NOMO-1 treated with dmso at 0.1 percent for 144 hours (cell line): ENCODE measurements around the gene LIPH.
"Not testable (repeated sequence)": the region's sequence is repeated elsewhere in the genome, so short reads cannot be mapped to it uniquely, and the experiment has no call there.

Source experiments
- DNase-seq: peaks from one replicate; lab custom pipeline; 2025; ENCODE audit not compliant: unreplicated experiment; lab: John Stamatoyannopoulos, UW

LIPH gene

DNA sequence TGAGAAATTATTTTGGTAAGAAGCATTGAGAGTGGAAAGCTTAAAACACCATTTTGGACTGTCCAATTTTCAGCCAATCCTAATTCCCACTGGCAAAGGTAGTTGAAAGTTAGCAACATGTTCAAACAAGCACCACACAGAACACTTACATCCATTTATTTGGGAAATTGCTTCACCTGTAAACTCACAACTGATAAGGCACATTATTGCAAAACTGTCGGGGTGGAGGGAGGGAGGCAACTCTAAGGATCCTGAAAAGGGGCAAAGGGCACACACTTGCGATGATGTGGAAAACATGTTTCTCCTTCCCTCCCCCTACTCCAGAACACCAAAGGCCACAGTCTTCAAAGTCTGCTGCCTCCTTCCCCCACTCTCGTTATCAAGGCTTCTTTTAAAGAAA is 62.9 kb downstream of the LIPH start:
- DNase-seq: no peak

DNA sequence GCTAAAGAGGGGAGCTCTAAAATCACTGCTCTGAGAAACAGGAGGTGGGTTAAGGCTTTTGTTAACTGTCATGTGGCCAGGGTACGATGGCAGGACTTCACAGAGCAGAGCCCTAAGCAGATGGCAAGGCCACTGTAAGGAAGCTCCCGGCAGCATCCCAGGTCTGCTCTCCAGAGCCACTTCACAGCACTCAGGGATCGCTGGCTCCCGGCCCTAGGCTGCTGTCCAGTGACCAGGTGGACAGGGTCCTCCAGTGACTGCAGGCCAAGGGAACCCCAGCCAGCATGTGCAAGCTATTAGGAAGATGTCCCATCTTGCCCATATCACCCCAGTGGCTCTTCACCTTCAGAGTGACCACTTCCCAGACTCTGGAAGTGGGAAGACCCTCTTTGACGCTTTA is 63.9 kb downstream of the LIPH start:
- DNase-seq: no peak

DNA sequence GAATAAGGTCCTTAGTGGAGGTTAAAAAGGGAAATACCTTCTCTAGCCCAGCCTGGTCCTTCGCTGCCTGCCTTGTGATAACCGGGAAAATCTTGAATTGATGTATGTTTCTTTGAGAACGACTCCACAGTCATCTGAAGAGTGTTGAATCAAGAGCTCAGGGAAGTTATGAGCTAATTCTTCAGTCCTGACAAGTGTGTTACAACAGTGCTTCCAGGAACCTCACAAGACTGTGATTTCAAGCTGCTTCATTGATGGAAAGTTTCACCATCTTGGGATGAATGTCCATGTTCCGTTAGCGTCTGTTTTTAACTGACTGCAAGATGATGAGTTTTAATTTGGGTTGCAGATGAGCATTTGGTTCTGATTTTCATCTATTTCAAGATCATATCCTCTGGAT is 66.0 kb downstream of the LIPH start:
- no peak for DNase-seq

DNA sequence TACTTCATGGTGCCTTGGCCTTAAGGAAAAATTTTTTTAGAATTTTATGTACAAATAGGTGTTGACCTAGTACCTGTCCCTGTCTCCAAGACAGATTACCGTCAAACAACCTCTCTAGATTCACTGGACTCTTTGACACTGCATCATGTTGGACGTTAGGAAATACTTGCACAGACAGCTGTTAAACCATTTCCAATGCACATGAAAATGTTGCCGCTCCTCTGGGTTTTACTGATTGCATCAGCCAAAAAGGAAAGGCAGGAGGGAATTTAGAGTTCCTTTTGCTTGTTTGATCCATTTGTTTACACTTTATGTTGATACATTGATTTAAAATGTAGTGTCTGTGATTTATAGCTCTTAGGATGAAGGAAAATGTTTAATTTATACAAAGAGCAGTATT is 68.1 kb downstream of the LIPH start:
- no peak for DNase-seq

DNA sequence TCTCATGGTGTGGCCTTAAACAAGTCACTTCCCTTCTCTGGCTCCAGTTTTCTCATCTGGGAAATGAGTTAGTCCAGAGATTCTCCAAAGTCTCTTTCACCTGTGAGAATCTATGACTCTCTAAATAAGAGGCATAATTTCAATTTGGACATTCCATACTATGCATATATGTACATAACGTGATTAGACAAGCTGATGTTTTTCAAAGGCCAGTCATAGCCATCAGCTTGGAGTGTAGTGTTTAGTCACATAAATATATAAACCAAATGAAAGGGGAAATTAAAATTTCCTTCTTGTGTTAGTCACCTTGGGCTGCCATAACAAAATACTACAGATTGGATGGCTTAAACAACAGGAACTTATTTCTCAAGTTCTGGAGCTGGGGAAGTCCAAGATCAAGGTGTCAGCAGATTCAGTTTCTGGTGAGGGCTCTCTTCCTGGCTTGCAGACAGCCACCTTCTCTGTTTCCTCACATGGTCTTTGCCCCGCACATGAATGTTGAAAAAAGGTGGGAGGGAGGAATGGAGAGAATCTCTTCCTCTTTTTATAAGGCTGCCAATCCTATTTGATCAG is 72.9 kb downstream of the LIPH start:
- DNase-seq: no peak

DNA sequence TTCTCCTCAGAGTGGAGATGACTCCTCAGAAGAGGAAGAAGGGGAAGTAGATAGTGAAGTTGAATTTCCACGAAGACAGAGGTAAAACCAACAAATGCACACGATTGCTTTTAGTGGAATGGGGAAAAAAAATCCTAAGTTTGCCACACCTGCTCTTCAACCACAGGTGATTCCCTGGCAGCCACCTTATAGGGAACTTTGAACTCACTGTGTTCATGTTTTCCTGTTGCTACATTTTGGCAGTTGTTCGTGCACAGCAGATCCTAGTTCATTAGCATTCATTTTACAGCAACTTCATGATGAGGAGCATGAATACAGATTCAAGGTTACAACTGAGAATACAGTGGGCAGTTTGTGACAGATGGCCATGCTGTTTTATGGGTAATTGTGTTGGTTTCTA is 75.1 kb downstream of the LIPH start:
- no peak for DNase-seq

DNA sequence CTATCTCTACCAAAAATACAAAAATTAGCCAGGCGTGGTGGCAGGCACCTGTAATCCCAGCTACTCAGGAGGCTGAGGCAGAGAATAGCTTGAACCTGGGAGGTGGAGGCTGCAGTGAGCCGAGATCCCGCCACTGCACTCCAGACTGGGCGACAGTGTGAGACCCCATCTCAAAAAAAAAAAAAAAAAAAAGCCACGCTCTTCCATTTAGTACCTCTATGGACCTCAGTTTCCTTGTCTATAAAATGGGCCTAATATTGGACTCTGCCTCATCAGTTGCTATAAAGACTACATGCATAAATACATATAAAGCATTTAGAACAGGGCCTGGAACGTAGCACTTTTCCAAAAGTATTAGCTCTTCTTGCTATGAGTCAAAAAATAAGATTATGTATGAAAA is 77.5 kb downstream of the LIPH start:
- DNase-seq: not testable (repeated sequence)

DNA sequence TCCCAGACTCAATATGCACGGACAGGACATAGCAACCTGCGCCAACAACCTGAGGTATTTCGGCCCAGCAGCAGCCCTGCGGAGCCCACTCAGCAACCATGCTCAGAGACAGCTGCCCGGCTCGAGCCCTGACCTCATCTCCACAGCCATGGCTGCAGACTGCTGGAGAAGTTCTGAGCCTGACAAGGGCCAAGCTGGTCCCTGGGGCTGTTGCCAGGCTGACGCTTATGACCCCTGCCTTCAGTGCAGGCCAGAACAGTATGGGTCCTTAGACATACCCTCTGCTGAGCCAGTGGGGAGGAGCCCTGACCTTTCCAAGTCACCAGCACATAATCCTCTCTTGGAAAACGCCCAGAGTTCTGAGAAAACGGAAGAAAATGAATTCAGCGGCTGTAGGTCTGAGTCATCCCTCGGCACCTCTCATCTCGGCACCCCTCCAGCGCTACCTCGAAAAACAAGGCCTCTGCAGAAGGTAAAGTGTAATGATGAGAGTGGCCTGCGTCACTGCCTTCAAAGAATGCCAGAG is 79.0 kb downstream of the LIPH start:
- no peak for DNase-seq

DNA sequence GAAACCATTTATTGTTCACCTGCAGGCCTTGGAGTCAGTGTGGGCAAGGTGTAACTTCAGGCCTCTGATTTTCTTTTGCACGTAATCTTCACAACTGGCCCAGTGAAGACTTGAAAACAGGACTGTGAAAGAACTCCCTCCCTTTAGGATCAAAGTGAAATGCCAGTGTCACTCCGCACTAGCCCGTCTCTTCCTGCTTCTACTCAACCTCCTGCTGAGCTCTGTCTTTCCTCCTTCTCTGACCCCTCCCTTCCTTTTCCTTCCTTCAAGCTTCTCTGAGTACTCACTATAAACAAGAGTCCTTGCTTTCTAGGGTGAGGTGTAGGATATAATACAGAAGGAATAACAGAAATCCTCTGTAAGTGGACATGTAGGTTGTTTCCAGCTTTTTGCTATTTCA is 82.1 kb downstream of the LIPH start:
- no peak for DNase-seq

DNA sequence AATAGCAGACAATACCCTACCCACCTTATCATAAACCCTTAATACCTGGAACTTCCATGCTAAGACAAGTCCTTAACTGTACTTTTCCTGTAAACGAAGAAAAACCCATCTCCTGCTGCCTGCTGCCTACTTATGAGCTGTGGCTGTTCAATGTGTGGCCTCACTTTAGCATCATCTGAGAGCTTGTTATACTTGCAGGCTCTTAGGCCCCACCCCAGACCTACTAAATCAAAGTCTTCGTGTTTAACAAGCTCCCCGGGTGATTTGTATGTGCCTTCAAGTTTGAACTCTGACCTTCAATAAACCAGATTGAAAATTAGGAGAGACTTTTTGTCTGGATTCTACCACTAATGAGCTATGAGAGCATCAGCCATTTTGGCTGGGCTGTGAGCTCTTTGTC is 82.8 kb downstream of the LIPH start:
- DNase-seq: no peak

DNA sequence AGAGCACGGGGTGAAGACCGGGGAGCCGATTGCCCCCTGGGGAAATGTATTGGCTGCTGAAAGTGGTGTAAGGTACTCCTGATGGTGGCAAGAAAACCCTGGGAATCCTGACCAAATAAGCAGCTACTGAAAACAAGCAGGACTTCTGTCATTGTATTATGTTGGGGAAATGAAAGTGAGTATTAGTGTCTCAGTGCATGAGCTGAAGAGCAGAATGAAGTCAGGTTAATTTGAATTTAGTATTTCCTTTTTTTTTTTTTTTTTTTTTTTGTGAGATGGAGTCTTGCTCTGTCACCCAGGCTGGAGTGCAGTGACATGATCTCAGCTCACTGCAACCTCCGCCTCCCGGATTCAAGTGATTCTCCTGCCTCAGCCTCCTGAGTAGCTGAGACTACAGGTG is 86.3 kb downstream of the LIPH start:
- not testable (repeated sequence) for DNase-seq

DNA sequence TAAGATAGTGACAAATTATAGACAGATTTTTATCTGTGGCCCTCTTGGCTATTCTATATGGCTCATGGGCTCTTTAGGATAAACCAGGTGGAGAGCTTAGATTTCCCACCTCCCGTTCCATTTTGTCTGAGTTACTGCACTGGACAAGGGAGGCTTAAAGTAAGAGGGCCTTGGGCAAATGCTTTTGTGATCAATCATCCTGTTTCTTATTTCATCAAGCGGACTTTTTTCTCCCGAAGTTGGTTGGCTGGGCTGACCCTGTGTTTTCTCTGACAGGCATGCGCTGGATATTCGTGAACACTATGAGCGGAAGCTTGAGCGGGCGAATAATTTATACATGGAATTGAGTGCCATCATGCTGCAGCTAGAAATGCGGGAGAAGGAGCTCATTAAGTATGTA is 86.9 kb downstream of the LIPH start:
- no peak for DNase-seq

DNA sequence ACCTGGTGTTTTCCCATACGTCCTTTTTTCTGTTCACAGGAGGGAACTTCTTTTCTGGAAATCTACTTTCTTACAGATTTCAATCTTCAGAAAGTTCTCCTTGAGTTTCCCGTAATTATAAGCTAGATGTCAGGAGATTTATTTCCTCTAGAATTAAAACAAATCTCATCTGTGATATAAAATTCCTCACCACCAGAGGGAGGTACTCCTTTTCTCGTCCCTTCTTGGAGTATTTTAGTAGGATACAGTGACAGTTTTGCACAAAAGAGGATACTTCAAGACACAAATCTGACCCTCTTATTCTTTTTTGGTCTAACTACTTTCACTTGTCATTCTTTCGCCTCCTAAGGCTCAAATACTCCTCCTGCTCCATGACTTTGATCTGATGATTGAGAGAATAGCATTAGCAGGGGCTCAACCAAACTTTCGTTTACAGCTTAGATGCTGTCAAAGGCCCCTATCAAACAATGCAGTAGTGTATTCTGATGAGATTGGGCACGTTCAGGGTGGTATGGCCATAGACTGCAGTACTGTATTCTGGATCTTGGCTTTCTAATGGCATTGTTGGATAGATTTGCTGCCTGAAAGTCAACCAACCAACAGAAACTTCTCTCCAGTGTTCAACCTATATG is 91.6 kb downstream of the LIPH start:
- DNase-seq: no peak

DNA sequence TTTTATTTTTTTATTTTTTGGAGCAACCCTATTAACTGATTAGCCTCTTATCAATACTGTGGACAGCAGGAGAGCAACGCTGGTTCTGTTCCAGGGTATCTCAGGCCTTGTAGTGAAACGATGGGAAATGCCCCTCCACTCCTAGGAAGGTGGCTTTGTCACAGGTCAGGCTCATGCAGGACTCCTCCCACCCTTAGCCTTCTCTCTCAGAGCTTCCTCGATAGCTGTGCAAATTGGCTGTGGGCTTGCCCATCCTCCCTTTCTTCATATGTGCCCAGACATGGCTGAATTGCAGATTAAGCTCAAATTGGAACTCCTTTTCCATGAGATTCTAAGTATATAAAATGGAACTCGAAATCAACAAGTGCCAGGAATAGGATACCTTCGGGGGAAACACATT is 92.1 kb downstream of the LIPH start:
- no peak for DNase-seq

DNA sequence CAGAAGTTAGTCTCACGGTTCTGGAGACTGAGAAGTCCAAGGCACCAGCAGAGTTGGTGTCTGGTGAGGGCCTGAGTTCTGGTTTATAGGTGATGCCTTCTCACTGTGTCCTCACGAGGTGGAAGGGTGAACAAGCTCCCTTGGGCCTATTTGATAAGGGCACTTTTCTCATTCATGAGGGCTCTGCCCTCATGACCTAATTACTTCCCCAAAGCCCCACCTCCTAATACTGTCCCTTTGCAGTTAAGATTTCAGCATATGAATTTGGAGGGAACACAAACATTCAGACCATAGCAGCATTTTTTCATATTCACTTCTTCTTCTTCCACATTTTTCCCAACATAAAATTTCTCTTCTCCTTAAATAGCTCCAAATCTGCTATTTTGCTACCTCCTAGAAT is 95.0 kb downstream of the LIPH start:
- DNase-seq: no peak
